Left ventricle myocardium superior (tissue), 1 donor: ENCODE measurements around the gene HSD17B3. TPM values are rescaled to one million over a fixed set of nuclear protein-coding genes. Genes with fewer than 3 reads are reported as not detected.
"Not testable (repeated sequence)": the region's sequence is repeated elsewhere in the genome, so short reads cannot be mapped to it uniquely, and the experiment has no call there.

Experiments
- ATAC-seq: fragments of 200-7000 bp; cut with Tn5 transposase; one replicate; pipeline ENCODE4 v1.9.1; 2020; ENCODE audit warnings: mild to moderate bottlenecking, moderate library complexity
- DNase-seq: peaks from one replicate; pipeline ENCODE4 v3.0.0-alpha.2; 2020
- intact Hi-C: fragments of 100-400 bp; cut with micrococcal nuclease; formaldehyde crosslinking; loops from one replicate; pipeline ENCODE4 v1.11.0; 2022
- long read RNA-seq: library from polyadenylated mRNA; unstranded; transcript quantifications from one replicate; pipeline ENCODE4 v2.0.0, GENCODE V29; 2021
- total RNA-seq: library from RNA; stranded (reverse); fragmentation: NEBNext Ultra II Directional; extraction: Animal tissue kit (Norgen Biotek cat#: 25700); gene quantifications from one replicate; pipeline ENCODE4 v1.2.1, GENCODE V29; 2021
- donor health status: DM: no; HTN: yes; CAD: no; lungs with severe emphysema.

The HSD17B3 gene
- 0.59 TPM for total RNA-seq
- long read RNA-seq = 0 reads

DNA sequence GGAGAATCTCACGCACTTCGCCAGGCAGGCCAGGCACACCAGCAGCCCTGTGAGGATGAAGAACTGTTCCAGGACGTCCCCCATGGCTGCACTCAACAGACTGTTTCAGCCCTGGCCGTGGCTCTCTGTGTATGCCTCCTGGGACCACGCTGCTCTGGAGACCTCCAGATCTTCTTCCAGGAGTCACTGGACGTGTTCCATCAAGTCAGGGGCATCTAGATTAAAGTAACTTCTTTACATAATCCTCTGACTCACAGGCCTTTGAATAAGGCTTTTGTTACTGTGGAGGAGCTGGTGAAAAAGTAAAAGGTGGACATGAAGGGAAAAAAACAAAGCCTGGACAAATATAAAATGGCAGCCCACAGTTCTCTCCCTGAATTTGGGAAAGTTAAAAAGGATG lies at the start of gene HSD17B3:
HSD17B3 (minus strand) TSS at position 156 of the 400 bp plus-strand sequence; CDS start at position 84, 72 bp downstream.
- intact Hi-C loops = no loop called here
- DNase-seq = no peak

DNA sequence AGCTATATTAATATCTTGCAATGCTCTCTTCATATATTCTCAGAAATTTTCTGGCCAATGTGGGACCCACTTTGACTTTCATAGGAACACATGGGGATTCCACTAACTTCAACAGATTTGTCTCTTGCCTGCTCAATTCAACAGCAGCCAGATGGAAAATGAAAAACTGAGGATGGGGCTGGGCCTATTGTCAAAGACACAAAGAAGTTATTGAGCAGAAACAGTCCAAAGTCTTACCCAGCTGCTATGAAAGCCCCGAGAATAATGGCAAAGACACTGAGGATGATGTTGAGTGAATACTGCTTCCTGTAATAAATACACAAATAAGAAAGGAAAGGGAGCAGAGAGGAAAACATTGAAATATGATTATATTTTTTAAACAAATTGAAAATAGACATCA lies 48.9 kb upstream of the HSD17B3 start:
- intact Hi-C loops = no loop called here
- DNase-seq (no peak), ATAC-seq (no peak)

More for the DNA sequence above, at the start of gene HSD17B3:
- ATAC-seq = no peak

DNA sequence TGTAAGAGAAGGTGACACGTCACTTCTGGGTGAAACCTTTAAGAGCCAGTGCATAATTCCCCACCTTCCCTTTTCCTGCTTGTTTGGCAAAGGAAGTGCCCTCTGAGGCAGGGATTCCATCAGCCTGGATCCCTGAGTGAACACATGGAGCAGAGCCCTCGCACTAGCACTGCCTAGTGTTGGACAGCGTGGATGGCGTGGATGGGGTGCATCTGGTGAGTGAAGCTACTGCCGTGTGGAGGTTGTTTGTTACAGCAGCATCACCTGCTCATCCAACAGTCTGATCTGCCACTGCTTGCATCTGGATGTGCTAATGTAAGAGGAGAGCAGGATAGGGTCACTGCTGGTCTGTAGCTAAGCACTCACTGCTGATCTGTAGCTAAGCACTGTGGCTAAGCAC lies 46.3 kb upstream of the HSD17B3 start:
- no peak for ATAC-seq
- intact Hi-C loops = no loop called here

DNA sequence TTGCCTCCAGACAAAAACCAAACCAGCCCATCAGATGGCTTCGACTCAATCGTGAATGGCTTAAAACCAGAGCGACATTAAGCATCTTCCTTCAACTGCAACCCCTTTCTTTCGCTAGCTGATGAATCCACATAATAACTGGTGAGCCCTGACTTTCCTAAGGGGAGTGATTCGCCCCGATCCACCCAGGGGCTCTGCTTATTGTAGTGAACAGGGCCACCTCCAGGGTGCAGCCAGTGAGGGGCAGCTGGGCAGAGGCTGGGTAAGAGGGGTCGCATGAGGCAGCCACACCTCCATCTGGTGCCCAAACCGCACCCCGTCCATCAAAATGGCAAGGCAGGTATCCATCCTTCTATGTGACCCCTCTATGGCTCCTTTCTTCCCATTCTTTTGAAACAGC lies 43.6 kb upstream of the HSD17B3 start:
- intact Hi-C loops = no loop called here
- ATAC-seq (peak; percentile 25), DNase-seq (no peak)

More for the DNA sequence above, 46.3 kb upstream of the HSD17B3 start:
- DNase-seq = no peak

DNA sequence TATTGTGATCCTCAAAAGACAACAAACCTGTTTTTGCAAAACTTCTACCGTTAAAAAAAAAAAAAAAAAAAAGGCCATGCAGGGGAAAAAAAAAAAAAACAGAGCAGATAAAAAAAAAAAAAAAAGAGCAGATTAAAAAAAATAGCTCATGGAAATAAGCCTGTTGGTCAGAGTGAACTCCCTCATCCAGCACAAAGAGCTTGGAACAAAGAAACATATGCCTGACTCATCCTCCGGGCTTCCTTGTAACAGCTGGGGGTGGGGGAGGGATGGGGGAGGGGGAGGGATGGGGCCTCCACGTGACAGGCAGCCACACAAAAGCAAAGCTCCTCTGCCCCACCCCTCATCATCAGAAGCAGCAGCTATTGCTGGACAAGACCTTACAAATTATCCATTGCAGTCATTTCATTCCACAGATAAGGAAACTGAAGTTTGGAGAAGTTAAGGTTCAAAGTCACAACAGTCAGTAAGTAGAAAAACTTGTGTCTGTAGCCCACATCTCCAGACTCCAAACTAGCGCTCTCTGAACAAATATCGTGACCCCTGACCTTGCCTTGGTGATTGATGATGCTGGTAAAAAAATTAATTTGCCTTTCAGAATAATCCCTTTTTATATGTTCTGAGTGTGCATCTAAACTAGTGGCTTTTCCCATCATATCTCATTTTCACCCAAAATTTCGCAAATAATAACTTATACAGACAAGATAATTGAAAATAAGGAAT lies 42.6 kb upstream of the HSD17B3 start:
- ATAC-seq (peak; percentile 84), DNase-seq (peak; percentile 36)
- intact Hi-C loops = no loop called here

DNA sequence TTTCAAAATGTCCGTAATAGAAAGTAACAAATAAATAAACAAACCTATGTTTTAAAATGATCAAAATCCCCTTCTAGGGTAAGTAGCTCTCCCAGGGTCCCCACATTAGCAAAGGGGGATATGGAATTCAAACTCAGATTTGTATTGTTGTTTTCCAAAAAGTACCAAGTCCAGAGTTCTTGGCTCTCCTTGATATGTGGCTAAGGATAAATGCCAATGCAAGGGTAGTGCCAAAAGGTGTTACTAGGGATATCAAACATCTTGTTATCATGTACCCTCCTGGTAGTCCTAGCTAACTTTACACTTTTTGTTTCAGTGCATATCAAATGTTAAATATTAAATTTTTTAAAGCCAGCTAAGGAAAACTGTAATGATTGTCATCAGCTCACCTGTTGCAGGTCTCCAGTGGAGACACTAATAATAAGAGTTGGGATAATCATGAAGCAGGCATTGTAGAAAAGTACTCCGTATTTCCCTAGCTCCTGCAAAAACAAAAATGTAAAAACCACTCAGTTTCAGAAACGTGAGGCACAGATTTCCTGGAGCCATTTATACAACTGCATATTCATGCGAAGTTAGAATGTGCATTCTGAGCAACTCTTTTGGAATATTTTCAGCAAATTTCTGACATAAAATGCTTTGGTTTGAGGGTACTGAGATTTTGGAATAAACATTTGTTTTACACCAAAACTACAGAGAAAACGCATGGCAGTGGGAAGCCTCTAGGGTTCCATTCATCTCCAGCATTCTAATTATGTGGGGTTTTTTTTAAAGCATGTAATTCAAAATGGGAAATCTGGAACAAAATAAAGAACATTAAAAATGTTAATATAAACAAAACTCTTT lies 41.8 kb upstream of the HSD17B3 start:
- intact Hi-C loops = no loop called here
- no peak for ATAC-seq
- no peak for DNase-seq

DNA sequence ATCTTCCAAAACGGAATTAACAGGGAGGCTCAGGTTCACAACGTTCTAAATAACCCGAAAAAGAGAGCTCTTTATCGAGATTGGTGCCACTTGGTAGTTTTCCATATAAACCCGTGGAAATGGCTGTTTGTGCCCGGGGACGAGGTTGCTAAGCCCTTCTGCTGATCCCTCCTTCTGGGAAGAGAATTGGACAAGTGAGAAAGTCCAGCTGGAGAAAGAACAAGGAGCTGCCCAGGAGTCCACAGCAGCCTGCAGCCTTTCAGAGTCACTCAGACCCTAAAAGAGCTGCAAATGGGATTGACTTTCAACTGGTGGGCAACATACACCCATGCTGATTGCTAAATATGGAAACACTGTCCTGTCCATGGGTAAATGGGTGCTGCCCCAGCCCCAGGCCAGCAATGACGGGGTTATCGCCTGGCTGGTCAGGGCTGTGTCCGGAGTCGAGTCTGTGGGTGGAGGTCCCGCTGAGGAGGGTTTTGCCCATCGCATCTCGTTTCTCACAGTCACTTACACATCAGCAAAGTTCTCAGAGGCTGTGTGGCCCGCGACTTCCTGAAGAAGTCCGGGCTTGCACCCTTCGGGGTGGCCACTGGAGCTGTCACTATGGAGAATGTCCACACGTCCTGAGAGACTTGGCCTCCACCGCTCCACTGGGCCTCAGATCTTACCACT lies 40.7 kb upstream of the HSD17B3 start:
- ATAC-seq = no peak
- intact Hi-C loops = no loop called here
- no peak for DNase-seq

DNA sequence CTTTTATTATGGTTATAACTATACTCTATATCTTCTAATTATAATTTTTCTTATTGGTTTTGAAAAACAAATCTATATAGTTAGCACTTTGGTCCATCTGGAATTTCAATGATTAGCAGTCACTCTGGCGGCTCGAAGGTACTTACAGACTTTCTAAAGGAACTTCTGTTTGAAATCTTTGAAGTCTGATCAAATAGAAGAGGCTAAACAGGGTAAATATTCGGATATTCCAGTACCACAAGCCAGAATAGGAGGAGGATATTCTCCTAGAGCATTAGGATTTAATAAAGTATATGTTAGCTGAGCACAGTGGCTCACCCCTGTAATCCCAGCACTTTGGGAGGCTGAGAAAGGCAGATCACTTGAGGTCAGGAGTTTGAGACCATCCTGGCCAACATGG lies 38.7 kb upstream of the HSD17B3 start:
- DNase-seq (no peak), ATAC-seq (no peak)
- intact Hi-C loops = no loop called here

DNA sequence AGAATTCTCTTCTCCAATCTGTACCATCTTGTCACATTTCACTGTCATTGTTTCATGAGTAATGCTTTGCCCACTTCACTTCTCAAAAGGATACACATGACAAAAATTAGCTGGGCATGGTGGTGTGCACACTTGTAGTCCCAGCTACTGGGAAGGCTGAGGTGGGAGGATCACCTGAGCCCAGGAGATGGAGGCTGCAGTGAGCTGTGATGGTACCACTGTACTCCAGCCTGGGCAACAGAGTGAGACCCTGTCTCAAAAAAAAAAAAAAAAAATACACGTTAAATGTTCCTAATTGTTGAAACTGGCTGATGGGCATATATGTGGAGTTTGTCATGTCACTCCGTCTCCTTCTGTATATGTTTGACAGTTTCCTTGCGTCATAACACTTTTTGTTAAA lies 36.3 kb upstream of the HSD17B3 start:
- no peak for ATAC-seq
- no peak for DNase-seq
- intact Hi-C loops = no loop called here

DNA sequence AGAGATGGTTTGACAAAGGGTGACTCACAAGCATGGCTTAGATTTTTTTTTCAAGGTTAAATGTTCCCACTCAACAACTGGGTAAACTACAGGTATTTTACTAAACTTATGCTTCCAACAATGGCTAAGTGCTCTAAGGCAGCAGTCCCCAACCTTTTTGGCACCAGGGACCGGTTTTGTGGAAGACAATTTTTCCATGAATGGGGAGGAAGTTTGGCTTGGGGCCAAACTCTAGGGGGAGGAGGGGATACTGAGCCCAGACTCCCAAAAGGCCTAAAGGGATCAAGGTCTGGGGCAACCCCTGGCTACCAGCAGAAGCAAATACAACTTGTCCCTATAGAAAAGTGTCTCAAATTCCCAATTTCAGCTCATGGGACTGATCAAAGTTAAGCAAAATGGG lies 32.0 kb upstream of the HSD17B3 start:
- DNase-seq = no peak
- intact Hi-C loops = no loop called here
- ATAC-seq = no peak

DNA sequence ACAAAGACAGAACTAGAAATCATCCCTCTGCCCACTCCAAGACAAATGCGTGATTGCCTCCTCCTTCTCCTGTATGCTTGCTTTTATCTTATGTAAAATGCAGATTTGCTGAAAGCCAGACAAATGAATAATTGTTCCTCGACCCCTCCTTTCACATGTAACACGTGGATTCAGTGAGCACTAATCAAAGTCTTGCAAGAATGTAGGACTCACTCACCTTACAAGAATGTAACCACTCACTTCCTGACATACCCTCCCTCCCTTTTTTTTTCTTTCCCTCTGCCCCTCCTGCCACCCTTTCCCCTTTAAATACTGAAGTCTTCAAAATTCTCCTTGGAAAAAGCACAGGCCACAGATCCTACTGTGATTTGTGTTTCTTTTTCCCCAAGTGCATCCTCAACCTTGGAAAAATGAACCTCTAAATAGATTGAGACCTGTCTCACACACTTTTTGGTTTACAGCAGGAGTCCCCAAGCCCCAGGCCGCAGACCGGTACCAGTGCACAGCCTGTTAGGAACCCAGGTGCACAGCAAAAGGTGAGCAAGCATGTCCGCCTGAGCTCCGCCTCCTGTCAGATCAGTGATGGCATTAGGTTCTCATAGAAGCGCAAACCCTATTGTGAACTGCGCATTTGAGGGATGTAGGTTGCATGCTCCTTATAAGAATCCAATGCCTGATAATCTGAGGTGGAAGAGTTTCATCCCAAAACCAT lies 29.4 kb upstream of the HSD17B3 start:
- intact Hi-C loops = no loop called here
- no peak for DNase-seq
- no peak for ATAC-seq

DNA sequence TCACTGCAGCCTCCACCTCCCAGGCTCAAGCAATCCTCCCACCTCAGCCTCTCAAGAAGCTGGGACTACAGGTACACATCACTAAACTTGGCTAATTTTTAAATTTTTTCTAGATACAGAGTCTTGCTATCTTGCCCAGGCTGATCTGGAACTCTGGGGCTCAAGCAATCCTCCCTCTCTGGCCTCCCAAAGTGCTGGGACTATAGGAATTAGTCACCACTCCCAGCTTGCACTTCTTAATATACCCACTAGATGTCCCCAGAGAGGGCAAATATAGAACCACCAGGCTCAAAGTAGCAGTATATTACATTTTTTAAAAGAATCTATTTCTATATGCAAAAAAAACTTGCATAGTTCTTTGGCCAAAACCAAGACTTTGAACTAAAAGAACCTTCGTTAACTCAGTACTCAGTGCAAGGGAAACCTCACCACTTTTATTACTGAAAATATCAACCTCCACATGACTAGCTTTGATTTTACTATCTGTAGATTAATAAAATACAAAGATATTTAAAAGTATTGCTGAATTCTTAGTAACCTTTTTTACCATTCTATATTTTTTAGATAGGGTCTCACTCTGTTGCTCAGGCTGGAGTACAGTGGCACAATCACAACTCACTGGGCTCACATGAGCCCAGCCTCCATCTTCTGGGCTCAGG lies 25.8 kb upstream of the HSD17B3 start:
- no peak for DNase-seq
- ATAC-seq = peak; percentile 76
- intact Hi-C loops = loop anchor here (5.0 kb wide), 2 partner anchors 119 to 339 kb away; no protein-coding TSS in a partner anchor

DNA sequence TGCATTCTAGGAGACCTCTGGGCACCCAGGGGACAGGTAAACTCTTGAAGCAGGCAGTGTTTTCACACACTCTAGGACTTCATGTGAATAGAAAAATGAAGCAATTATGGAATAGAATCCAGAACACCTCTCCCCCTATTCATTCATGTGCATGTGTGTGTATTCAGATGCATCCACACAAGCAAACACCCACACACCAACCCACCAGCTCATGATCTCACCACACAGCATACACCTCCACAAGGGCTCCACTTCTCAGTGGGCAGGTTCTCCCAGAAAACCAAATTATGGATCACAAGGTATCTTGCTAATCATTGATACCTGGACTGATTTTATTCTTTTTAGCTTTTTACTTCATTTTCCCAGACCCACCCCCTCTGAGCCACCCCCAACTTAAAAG lies 21.2 kb upstream of the HSD17B3 start:
- intact Hi-C loops = no loop called here
- no peak for ATAC-seq

DNA sequence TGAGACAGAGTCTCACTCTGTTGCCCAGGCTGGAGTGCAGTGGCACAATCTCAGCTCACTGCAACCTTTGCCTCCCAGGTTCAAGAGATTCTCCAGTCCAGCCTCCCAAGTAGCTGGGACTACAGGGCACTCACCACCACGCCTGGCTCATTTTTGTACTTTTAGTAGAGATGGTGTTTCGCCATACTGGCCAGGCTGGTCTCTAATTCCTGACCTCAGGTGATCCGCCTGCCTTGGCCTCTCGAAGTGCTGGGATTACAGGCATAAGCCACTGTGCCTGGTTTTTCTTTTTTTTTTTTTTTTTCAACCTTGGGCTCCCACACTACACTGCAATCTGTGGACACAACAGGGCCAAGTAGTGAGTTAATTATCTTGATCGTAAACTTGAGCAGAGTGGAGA lies 20.8 kb upstream of the HSD17B3 start:
- intact Hi-C loops, ATAC-seq, DNase-seq: not testable (repeated sequence)

More for the DNA sequence above, 21.2 kb upstream of the HSD17B3 start:
- no peak for DNase-seq

DNA sequence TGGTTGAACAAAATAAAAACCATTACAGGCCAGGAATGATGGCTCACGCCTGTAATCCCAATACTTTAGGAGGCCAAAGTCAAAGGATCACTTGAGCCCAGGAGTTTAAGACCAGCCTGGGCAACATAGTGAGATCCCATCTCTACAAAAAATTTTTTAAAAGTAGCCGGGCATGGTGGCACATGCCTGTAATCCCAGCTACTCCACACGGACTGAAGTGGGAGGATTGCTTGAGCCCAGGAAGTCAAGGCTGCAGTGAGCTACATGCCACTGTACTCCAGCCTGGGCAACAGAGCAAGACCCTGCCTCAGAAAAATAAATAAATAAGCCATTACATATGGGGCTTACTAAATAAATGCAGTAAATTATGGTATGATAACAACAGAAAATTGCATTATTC lies 20.2 kb upstream of the HSD17B3 start:
- DNase-seq, ATAC-seq, intact Hi-C loops: not testable (repeated sequence)

DNA sequence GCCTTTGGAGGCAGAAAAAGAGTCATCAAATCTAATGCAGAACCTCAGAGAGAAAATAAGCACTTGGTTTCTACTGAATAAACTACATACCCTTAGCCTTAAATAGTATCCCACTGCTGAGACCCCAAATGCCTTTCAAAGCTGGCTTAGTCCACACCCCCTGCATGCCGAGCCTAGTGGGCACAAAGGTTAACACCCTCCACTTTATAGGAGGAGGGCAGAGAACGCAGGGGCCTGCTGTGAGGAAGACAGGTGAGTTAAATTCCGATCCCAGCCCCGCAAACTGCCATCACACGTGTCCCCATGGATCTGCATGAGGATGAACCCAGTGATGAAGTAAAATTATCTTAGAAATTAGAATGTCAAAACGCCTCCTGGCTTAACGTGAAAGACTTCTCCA lies 19.5 kb upstream of the HSD17B3 start:
- DNase-seq = no peak
- intact Hi-C loops = no loop called here
- ATAC-seq = no peak

DNA sequence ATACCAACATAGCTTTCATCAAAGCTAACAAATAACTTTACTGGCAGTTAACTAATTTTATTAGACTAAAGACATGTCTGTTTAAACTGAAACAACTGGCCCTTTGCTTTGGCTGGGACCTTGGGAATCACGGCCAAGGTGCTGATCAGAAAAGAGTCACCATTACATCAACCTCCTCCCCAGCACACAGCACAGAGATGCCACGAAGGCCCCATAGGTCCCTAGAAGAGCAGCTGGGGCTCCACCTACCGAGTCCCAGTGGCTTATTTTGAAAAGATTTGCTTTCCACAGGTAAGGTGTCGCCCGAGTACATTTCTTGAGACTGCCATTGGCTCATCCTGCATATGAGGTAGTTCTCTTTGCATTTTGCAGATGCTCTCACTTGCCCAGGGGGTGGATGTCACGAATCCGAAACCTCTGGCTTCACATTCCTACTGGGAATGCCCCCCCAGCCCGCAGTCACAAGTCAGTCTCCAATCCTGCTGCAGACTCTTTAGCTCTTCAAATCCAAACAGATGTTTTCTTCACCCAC lies 18.8 kb upstream of the HSD17B3 start:
- no peak for ATAC-seq
- DNase-seq = no peak
- intact Hi-C loops = no loop called here

DNA sequence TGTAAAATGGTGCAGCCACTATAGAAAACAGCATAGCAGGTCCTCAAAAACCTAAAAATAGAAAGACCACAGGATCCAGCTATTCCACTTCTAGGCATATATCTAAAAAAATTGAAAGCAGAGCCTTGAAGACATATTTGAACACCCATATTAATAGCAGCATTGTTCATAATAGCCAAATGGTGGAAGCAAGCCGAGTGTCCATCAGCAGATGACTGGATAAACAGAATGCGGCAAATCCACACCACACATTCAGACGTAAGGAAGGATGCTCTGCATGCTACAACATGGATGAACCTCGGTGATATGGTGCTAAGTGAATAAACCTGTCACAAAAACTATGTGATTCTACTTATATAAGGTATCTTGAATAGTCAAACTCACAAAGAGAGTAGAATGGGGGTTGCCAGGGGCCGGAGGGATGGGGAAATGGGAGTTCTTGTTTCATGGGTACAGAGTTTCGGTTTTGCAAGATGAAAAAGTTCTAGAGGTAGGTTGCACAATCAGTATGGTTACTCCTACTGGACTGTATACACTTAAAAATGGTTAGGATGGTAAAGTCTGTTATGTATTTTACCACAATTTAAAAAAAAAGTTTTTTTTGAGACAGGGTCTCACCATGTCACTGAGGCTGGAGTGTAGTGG lies 17.1 kb upstream of the HSD17B3 start:
- intact Hi-C loops = loop anchor here (10.0 kb wide), 1 partner anchor 94 kb away; no protein-coding TSS in a partner anchor

More for the DNA sequence above, 17.1 kb upstream of the HSD17B3 start:
- no peak for DNase-seq
- ATAC-seq = no peak
